Left kidney (tissue), 1 donor: ENCODE data around the gene SAE1. TPM values are rescaled to one million over a fixed set of nuclear protein-coding genes. Genes with fewer than 3 reads are reported as not detected.

Experiments used
- polyA plus RNA-seq: library from polyadenylated mRNA; unstranded; fragments of 120-200 nt; gene quantifications from one replicate; pipeline ENCODE4 v1.2.1, GENCODE V29; 2013; ENCODE audit not compliant: insufficient read length

Gene SAE1
- polyA plus RNA-seq, 1 donor: 121 TPM

Other genes starting within 250 kb of the SAE1 start
- gene NPAS1, start 111.0 kb upstream of the SAE1 start, polyA plus RNA-seq: 1.3 TPM
- gene TMEM160, start 82.2 kb upstream of the SAE1 start, polyA plus RNA-seq: 6.8 TPM
- gene ZC3H4, start 17.1 kb upstream of the SAE1 start, polyA plus RNA-seq: 46.0 TPM
- gene BBC3, start 100.4 kb downstream of the SAE1 start, polyA plus RNA-seq: 1.1 TPM
- gene CCDC9, start 125.7 kb downstream of the SAE1 start, polyA plus RNA-seq: 22.5 TPM
- 6.5 TPM for gene INAFM1, start 144.1 kb downstream of the SAE1 start, polyA plus RNA-seq
- 6.8 TPM for gene C5AR1, start 179.0 kb downstream of the SAE1 start, polyA plus RNA-seq
- gene C5AR2, start 201.3 kb downstream of the SAE1 start, polyA plus RNA-seq: 0.55 TPM
- gene DHX34, start 218.5 kb downstream of the SAE1 start, polyA plus RNA-seq: 12.5 TPM